Activated CD4-positive, alpha-beta memory T cell treated with anti-CD3 and anti-CD28 coated beads for 36 hours (primary cell): Measurements from ENCODE around the gene KLC4. TPM values are rescaled to one million over a fixed set of nuclear protein-coding genes. Genes with fewer than 3 reads are reported as not detected.

Experiments
- CTCF ChIA-PET: fragments of 350-600 bp; sonication (Branson Sonifier 250); formaldehyde crosslinking; loops from one replicate; lab custom pipeline; 2021; ENCODE audit warnings: antibody characterized with exemption, inconsistent platforms; lab: Charles Lee
- POLR2A ChIA-PET: fragments of 350-600 bp; sonication (Branson Sonifier 250); formaldehyde crosslinking; loops from one replicate; lab custom pipeline; 2021; ENCODE audit warnings: antibody characterized with exemption; lab: Charles Lee
- DNase-seq: peaks from one replicate; pipeline ENCODE4 v3.0.0-alpha.2; 2020
- H3K27ac Mint-ChIP-seq: one replicate; pipeline ENCODE4 v1.8.0; 2021; ENCODE audit warnings: mixed read lengths
- H3K27me3 Mint-ChIP-seq: one replicate; pipeline ENCODE4 v1.8.0; 2021; ENCODE audit warnings: mixed read lengths
- H3K36me3 Mint-ChIP-seq: one replicate; pipeline ENCODE4 v1.8.0; 2021; ENCODE audit warnings: mixed read lengths
- H3K4me1 Mint-ChIP-seq: one replicate; pipeline ENCODE4 v1.8.0; 2021; ENCODE audit warnings: low read depth, mixed read lengths
- H3K4me3 Mint-ChIP-seq: one replicate; pipeline ENCODE4 v1.8.0; 2021; ENCODE audit warnings: mild to moderate bottlenecking, mixed read lengths
- H3K9me3 Mint-ChIP-seq: one replicate; pipeline ENCODE4 v1.8.0; 2021; ENCODE audit warnings: mixed read lengths
- intact Hi-C: fragments of 100-400 bp; cut with micrococcal nuclease; formaldehyde crosslinking; loops from one replicate; pipeline ENCODE4 v1.15.1; 2023
- total RNA-seq, 2 experiments: library from RNA; stranded (reverse); gene quantifications; one replicate each; pipeline ENCODE4 v1.2.3, GENCODE V29; 2021

KLC4 gene
- total RNA-seq, 2 experiments from 2014 or later: 11.0 to 11.9 TPM

- peak overlapping the region; percentile 98 for H3K4me3 Mint-ChIP-seq
- H3K27me3 Mint-ChIP-seq: no peaks in the 10 kb centered on the region
- ChIA-PET POLR2A (interaction anchor here (0.9 to 2.0 kb wide), 5 partner anchors 24 to 122 kb away, joined by 3 to 11 read pairs (median 4); partner anchors contain the start of genes KLHDC3, MEA1 and RRP36), CTCF (interaction anchor here (0.9 to 1.5 kb wide), 3 partner anchors 21 to 176 kb away, joined by 3 to 6 read pairs (median 4); partner anchors contain the start of gene DNPH1)
- H3K9me3 Mint-ChIP-seq: no peaks in the 10 kb centered on the region
- peak overlapping the region; percentile 95 for H3K27ac Mint-ChIP-seq
- DNase-seq: peak; percentile 44
- intact Hi-C loops: loop anchor here (1.0 to 10.0 kb wide), 5 partner anchors 39 to 278 kb away; partner anchors contain the start of genes CNPY3, KLHDC3, PEX6 and PPP2R5D
- H3K36me3 Mint-ChIP-seq: peaks cover 44% of the 10 kb centered on the region
- peaks cover 37% of the 10 kb centered on the region for H3K4me1 Mint-ChIP-seq
These were observed 6.4 kb upstream of the KLC4 start for GRCh38 chr6:43052842-43053544.

DNA sequence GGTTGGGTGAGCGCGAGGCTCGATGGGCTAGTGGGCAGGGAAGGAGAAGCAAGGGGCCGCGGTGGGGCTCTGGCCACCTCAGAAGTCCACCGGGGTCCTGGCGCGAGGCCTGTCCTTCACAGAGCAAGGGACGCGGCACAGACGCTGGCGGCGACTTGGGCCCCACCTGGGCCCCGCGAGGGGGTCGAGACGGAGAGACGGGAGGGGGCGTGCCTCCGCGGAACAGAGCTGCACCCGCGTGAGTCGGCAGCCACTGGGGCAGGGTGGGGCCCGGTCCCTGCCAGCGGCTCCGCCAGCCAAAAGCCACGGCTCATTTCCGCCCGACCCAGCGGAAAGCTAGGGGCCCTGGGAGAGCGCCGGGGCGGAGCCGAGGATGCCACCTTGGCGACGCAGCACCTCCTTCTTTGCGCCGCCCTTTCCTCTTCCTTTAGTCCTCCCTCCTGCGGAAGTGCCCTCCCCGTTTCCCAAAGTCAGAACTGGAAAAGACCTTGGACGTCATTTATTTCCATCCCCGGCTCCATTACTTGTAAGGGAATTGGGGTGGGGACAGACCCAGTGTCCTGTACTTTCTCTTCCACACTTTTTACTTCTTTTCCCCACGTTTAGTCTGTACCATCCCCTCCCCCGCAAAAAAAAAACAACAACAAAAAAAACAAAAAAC, 5.8 kb upstream of the KLC4 start, which contains the start of gene CUL7:
CUL7 (minus strand) TSS at position 307 of the 661 bp plus-strand sequence. CDS start 1,063 bp downstream, outside the sequence.
- no peaks in the 10 kb centered on the region for H3K9me3 Mint-ChIP-seq
- DNase-seq: peak; percentile 96
- H3K27me3 Mint-ChIP-seq: no peaks in the 10 kb centered on the region
- peaks cover 44% of the 10 kb centered on the region for H3K4me1 Mint-ChIP-seq
- H3K4me3 Mint-ChIP-seq: peak within 1 kb of the TSS; percentile 98
- peaks cover 44% of the 10 kb centered on the region for H3K36me3 Mint-ChIP-seq
- intact Hi-C loops: loop anchor here (1.0 to 10.0 kb wide), 5 partner anchors 39 to 279 kb away; partner anchors contain the start of genes CNPY3, KLHDC3, PEX6 and PPP2R5D
- POLR2A ChIA-PET: interaction anchor here (0.9 to 2.0 kb wide), 6 partner anchors 18 to 121 kb away, joined by 3 to 11 read pairs (median 4); partner anchors contain the start of genes KLHDC3, MEA1 and RRP36
- H3K27ac Mint-ChIP-seq: peak within 1 kb of the TSS; percentile 95
- CTCF ChIA-PET: interaction anchor here (0.7 to 1.0 kb wide), 4 partner anchors 21 to 175 kb away, joined by 3 to 4 read pairs (median 4); partner anchors contain the start of gene DNPH1

- peak overlapping the region; percentile 95 for H3K27ac Mint-ChIP-seq
- no peaks in the 10 kb centered on the region for H3K9me3 Mint-ChIP-seq
- peak overlapping the region; percentile 98 for H3K4me3 Mint-ChIP-seq
- DNase-seq: no peak
- peaks cover 46% of the 10 kb centered on the region for H3K4me1 Mint-ChIP-seq
- POLR2A ChIA-PET: interaction anchor here (0.9 to 2.0 kb wide), 7 partner anchors 15 to 125 kb away, joined by 3 to 11 read pairs (median 4); partner anchors contain the start of genes CNPY3, KLHDC3, MEA1 and RRP36
- intact Hi-C loops: loop anchor here (10.0 kb wide), 1 partner anchor 280 kb away; no protein-coding TSS in a partner anchor
- CTCF ChIA-PET: interaction anchor here (0.7 to 1.2 kb wide), 5 partner anchors 22 to 175 kb away, joined by 3 to 5 read pairs (median 4); partner anchors contain the start of gene DNPH1
- H3K27me3 Mint-ChIP-seq: no peaks in the 10 kb centered on the region
- peaks cover 41% of the 10 kb centered on the region for H3K36me3 Mint-ChIP-seq
These were observed 5.1 kb upstream of the KLC4 start for GRCh38 chr6:43054206-43054943.

- Mint-ChIP-seq H3K36me3 (peaks cover 28% of the 10 kb centered on the region), H3K4me1 (peaks cover 54% of the 10 kb centered on the region)
These were observed 3.5 kb upstream of the KLC4 start for GRCh38 chr6:43055966-43056365.

GRCh38 chr6:43058531-43058930, 900 bp upstream of the KLC4 start:
- H3K4me1 Mint-ChIP-seq: peaks cover 37% of the 10 kb centered on the region
- POLR2A ChIA-PET: interaction anchor here (0.8 to 1.8 kb wide), 6 partner anchors 38 to 312 kb away, joined by 3 to 10 read pairs (median 4); partner anchors contain the start of genes CNPY3, KLHDC3, MEA1 and PPP2R5D
- H3K4me3 Mint-ChIP-seq: peak overlapping the region; percentile 89

More at GRCh38 chr6:43055966-43056365, 3.5 kb upstream of the KLC4 start:
- Mint-ChIP-seq H3K27me3 (no peaks in the 10 kb centered on the region), H3K27ac (no peak overlapping the region), H3K4me3 (no peak overlapping the region), H3K9me3 (no peaks in the 10 kb centered on the region)
- intact Hi-C loops: loop anchor here (5.0 to 10.0 kb wide), 2 partner anchors 86 to 281 kb away; no protein-coding TSS in a partner anchor
- CTCF ChIA-PET: no interaction called here
- no peak for DNase-seq
- POLR2A ChIA-PET: interaction anchor here (1.8 kb wide), 1 partner anchor 126 kb away, joined by 5 read pairs; the partner anchor contains the start of gene CNPY3

GRCh38 chr6:43060034-43060754, 763 bp downstream of the KLC4 start:
- intact Hi-C loops: no loop called here
- no peaks in the 10 kb centered on the region for H3K27me3 Mint-ChIP-seq
- peaks cover 29% of the 10 kb centered on the region for H3K4me1 Mint-ChIP-seq
- CTCF ChIA-PET: interaction anchor here (0.9 to 2.0 kb wide), 6 partner anchors 9 to 130 kb away, joined by 3 to 10 read pairs (median 4); partner anchors contain the start of gene PEX6
- POLR2A ChIA-PET: interaction anchor here (1.5 to 1.8 kb wide), 2 partner anchors 46 to 130 kb away, joined by 6 to 10 read pairs; partner anchors contain the start of genes CNPY3, KLHDC3 and MEA1
- DNase-seq: no peak
- H3K27ac Mint-ChIP-seq: peak overlapping the region; percentile 95
- H3K36me3 Mint-ChIP-seq: peaks cover 13% of the 10 kb centered on the region
- peak overlapping the region; percentile 89 for H3K4me3 Mint-ChIP-seq
- H3K9me3 Mint-ChIP-seq: no peaks in the 10 kb centered on the region

More at GRCh38 chr6:43058531-43058930, 900 bp upstream of the KLC4 start:
- Mint-ChIP-seq H3K27me3 (no peaks in the 10 kb centered on the region), H3K9me3 (no peaks in the 10 kb centered on the region), H3K27ac (peak overlapping the region; percentile 95), H3K36me3 (peaks cover 18% of the 10 kb centered on the region)
- CTCF ChIA-PET: interaction anchor here (1.1 to 2.0 kb wide), 3 partner anchors 49 to 157 kb away, joined by 3 to 9 read pairs (median 5); no protein-coding TSS in a partner anchor
- intact Hi-C loops: loop anchor here (2.0 to 10.0 kb wide), 3 partner anchors 80 to 284 kb away; partner anchors contain the start of gene PEX6
- DNase-seq: no peak

DNA sequence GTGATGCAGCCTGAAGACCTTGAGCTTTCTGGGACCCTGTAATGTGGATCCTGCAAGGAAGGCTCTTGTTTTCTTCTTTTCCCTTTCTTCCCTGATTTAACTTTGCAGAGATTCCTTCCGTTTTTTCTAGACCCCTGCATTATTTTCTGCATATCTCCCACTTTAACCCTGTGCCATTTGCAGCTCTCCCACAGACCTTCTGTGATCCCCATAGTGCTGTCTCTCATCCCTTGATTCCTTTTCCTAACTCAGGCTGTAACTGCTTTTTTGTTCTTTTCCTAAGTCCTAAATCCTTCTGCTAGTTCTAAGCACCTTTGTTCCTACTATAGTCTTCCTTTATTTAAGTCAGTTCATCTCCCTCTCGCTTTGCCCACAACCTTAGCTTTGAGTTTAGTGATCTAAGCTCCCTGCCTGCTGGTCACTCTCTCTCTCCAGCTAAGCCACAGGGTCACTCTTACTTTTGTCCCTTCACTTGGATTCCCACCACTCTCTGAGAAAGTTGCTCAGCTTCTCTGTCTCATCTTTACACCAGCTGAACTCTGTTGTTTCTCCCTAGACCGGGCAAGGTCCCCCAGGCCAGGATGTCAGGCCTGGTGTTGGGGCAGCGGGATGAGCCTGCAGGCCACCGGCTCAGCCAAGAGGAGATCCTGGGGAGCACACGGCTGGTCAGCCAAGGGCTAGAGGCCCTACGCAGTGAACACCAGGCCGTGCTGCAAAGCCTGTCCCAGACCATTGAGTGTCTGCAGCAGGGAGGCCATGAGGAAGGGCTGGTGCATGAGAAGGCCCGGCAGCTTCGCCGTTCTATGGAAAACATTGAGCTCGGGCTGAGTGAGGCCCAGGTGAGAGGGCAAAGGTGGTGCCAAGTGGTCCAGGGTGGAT, 1.6 kb downstream of the KLC4 start:
- H3K36me3 Mint-ChIP-seq: peaks cover 6% of the 10 kb centered on the region
- intact Hi-C loops: no loop called here

GRCh38 chr6:43061861-43062260, 2.4 kb downstream of the KLC4 start:
- peaks cover 3% of the 10 kb centered on the region for H3K36me3 Mint-ChIP-seq
- no peak overlapping the region for H3K4me3 Mint-ChIP-seq
- peaks cover 29% of the 10 kb centered on the region for H3K4me1 Mint-ChIP-seq
- intact Hi-C loops: no loop called here
- H3K27me3 Mint-ChIP-seq: no peaks in the 10 kb centered on the region
- no peaks in the 10 kb centered on the region for H3K9me3 Mint-ChIP-seq
- no peak for DNase-seq
- ChIA-PET CTCF (interaction anchor here (1.4 kb wide), 1 partner anchor 82 kb away, joined by 10 read pairs; no protein-coding TSS in a partner anchor), POLR2A (no interaction called here)
- H3K27ac Mint-ChIP-seq: no peak overlapping the region

More for the DNA sequence above, 1.6 kb downstream of the KLC4 start:
- DNase-seq: no peak
- Mint-ChIP-seq H3K9me3 (no peaks in the 10 kb centered on the region), H3K4me1 (peaks cover 29% of the 10 kb centered on the region), H3K27me3 (no peaks in the 10 kb centered on the region), H3K27ac (no peak overlapping the region), H3K4me3 (peak overlapping the region; percentile 89)
- CTCF ChIA-PET: interaction anchor here (0.8 to 1.4 kb wide), 4 partner anchors 9 to 131 kb away, joined by 3 to 10 read pairs (median 4); no protein-coding TSS in a partner anchor
- POLR2A ChIA-PET: no interaction called here

DNA sequence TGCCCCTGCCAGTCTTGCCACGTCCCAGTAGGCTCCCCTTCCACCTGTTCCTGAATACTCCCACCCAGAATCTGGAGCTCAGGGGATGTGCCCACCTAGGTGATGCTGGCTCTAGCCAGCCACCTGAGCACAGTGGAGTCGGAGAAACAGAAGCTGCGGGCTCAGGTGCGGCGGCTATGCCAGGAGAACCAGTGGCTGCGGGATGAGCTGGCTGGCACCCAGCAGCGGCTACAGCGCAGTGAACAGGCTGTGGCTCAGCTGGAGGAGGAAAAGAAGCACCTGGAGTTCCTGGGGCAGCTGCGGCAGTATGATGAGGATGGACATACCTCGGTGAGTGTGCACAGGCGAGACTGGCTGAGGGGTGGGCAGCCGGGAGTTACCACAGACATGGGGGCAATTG, 3.4 kb downstream of the KLC4 start:
- H3K4me3 Mint-ChIP-seq: no peak overlapping the region
- peaks cover 26% of the 10 kb centered on the region for H3K4me1 Mint-ChIP-seq
- no peaks in the 10 kb centered on the region for H3K27me3 Mint-ChIP-seq
- intact Hi-C loops: no loop called here
- H3K27ac Mint-ChIP-seq: no peak overlapping the region
- ChIA-PET CTCF (interaction anchor here (1.3 kb wide), 1 partner anchor 81 kb away, joined by 4 read pairs; no protein-coding TSS in a partner anchor), POLR2A (no interaction called here)
- peaks cover 2% of the 10 kb centered on the region for H3K36me3 Mint-ChIP-seq
- H3K9me3 Mint-ChIP-seq: no peaks in the 10 kb centered on the region
- no peak for DNase-seq
